SHP77 (cell line): ENCODE results near the gene UBL4A.

Experiments
- DNase-seq, 2 experiments: peaks; one replicate each; lab custom pipeline; 2025; lab: John Stamatoyannopoulos, UW

The UBL4A gene

GRCh38 chrX:154437971-154438893, 48.2 kb downstream of the UBL4A start:
- no peak for DNase-seq

GRCh38 chrX:154436983-154437752, 49.2 kb downstream of the UBL4A start, which contains the start of gene GDI1:
GDI1 (plus strand) TSS chrX:154437154; CDS start chrX:154437255, 101 bp downstream.
- peak in 1 of 2 experiments; percentile 34 for DNase-seq

DNA sequence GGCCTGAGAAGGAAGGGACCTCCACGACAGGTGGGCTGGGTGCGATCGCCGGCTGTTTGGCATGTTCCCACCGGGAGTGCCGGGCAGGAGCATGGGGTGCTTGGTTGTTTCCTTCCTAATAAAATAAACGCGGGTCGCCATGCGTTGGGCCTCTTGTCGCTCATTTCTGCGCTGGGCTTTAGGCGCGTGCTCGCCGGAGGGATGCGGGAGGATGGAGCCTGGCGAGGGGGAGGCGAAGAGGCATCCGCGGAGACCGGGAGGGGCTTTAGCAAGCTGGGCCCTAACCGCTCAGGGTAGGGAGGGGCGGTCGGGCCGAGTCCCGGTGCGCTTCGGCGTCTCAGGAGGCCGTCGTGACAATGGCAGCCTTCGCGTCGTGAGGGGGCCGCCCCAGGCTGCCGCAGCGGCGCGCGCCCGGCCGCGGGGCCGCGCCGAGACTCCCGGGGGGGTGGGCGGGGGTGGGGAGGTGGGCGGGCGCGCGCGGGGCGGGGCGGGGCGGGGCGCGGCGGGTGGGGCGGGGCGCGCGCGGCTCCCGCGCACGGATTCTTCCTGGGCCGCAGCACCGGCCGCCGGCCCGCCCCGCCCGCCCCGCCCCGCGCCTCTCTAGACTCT, 49.9 kb downstream of the UBL4A start:
- DNase-seq: no peak

DNA sequence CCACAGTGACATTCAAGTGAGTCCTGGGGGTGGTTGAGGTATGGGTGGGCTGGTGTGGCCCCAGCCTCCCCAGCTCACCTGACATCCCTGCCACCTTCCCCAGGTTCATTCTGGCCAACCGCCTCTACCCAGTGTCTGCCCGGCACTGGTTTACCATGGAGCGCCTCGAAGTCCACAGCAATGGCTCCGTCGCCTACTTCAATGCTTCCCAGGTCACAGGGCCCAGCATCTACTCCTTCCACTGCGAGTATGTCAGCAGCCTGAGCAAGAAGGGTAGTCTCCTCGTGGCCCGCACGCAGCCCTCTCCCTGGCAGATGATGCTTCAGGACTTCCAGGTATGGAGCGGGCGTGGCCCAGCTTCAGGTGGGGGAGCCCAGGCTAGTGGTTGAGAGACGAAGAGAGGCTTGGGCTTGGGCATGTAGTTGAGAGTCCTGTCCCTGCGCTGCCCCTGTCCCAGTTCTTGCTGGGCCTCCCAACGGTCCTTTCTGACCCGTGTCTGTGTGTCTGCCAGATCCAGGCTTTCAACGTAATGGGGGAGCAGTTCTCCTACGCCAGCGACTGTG, 51.2 kb downstream of the UBL4A start:
- DNase-seq: no peak

DNA sequence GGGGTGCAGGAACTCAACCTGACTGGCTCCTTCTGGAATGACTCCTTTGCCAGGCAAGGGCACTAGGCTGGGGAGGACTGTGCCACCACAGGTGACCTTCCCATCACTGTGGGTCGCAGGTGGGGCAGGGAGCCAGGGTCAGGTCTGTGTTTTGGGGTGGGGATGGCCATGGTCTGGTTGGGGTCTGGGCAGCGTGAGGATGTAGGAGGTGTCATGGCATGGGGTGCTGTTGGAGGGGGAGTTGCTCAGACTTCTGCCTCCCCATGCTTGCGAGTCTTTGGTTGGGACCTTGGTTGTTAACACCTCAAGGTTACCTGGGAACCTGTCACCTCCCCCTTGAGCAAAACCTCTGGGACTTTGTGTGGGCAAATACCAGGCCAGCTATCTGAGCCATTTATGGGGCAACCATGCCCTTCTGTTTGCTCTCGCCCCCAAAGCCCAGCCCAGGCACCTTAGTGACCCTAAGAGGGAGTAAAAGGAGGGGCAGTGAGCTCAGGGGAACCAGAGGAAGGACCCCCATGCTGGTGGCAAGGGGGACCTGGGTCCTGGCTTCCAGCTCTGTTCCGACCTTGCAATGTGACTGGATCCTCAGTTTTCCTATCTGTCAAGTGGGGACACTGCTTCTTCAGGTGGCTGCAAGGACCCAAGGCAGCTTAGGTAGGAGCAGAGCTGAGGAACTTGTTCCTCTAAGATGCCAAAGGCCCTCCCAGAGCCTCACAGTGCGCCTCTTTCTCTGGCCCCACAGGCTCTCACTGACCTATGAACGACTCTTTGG, 51.8 kb downstream of the UBL4A start:
- no peak for DNase-seq
